IPS DF 6.9 (cell line): ENCODE measurements around the gene HYAL2.

Experiments
- DNase-seq: peaks from one replicate; pipeline ENCODE4 v3.0.0-alpha.2; 2013; ENCODE audit warnings: low read depth, low spot score
- H3K27ac ChIP-seq: one replicate; pipeline ENCODE4 v1.5.1; 2013; ENCODE audit warnings: low read length, control low read depth
- H3K27me3 ChIP-seq: 2 replicates; pipeline ENCODE4 v1.6.1; 2013; ENCODE audit warnings: mild to moderate bottlenecking, low read length; ENCODE audit not compliant: control insufficient read depth, insufficient read depth
- H3K36me3 ChIP-seq: 2 replicates; pipeline ENCODE4 v1.6.1; 2013; ENCODE audit warnings: low read length; ENCODE audit not compliant: control insufficient read depth, insufficient read depth
- H3K4me1 ChIP-seq: 2 replicates; pipeline ENCODE4 v1.6.1; 2013; ENCODE audit warnings: low read length; ENCODE audit not compliant: control insufficient read depth, insufficient read depth
- H3K4me3 ChIP-seq: 2 replicates; pipeline ENCODE4 v1.5.1; 2013; ENCODE audit warnings: mild to moderate bottlenecking, low read length
- H3K9me3 ChIP-seq: 2 replicates; pipeline ENCODE4 v1.6.1; 2013; ENCODE audit warnings: low read length, inconsistent platforms; ENCODE audit not compliant: control insufficient read depth, insufficient read depth
- WGBS: extraction: QIAGEN DNeasy Blood & Tissue Kit; methylation state at CpG from one replicate; pipeline ENCODE4 v1.1.7; 2013; ENCODE audit warnings: mixed read lengths, missing lambda C conversion rate; ENCODE audit not compliant: insufficient read length, insufficient coverage; 5-methylcytosine and 5-hydroxymethylcytosine counted together

Gene HYAL2

DNA sequence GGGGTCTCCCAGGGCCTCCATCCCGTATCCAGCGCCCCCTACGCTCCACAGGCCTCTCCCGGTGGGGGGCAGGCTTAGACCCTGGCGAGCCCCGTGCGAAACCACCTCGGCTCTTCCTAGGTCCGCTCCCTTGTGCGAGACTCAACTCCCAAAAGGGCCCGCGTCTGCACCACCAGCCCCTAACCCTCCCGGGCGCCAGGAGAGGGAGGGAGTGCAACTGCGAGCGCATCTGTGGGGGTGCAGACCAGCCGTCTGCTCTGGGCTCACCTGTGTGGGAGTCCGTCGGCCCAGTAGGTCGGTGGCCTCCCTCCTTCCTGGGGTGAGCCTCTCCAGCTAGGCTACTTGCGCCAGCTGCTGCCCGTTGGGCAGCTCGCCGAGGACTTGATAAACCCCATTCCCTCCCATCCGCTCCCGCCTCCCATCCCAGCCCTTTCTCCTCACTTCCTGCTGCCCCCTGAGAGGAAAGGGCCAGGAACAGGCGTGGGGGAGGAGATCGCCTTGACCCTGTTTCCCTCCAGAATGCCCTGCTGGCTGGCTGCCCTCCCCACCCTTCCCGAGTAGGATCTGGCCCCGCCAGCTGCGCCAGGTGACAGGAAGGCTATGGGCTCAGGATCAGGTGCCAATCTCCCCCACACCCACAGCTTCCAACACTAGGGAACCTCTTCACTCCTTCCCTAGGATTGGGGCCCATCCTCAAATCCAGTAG is at the start of gene HYAL2:
HYAL2 (minus strand) TSS at position 360 of the 706 bp plus-strand sequence. CDS start 2,256 bp downstream, outside the sequence.
- no peaks in the 10 kb centered on the region for H3K9me3 ChIP-seq
- peaks cover 20% of the 10 kb centered on the region for H3K36me3 ChIP-seq
- H3K4me1 ChIP-seq = peaks cover 8% of the 10 kb centered on the region
- H3K27me3 ChIP-seq = no peaks in the 10 kb centered on the region
- no peak within 1 kb of the TSS for H3K27ac ChIP-seq
- DNase-seq = no peak
- peak within 1 kb of the TSS; percentile 85 for H3K4me3 ChIP-seq
- WGBS = no CpG with 5 or more reads among the region's 31 CpGs

GRCh38 chr3:50371133-50371685 is 48.7 kb upstream of the HYAL2 start:
- Histone ChIP-seq H3K36me3 (peaks cover 2% of the 10 kb centered on the region; the same call in 1 of the 2 replicates), H3K9me3 (no peaks in the 10 kb centered on the region), H3K4me1 (peaks cover 11% of the 10 kb centered on the region), H3K4me3 (no peak overlapping the region), H3K27me3 (no peaks in the 10 kb centered on the region), H3K27ac (no peak overlapping the region)
- WGBS = no CpG with 5 or more reads among the region's 3 CpGs
- no peak for DNase-seq

DNA sequence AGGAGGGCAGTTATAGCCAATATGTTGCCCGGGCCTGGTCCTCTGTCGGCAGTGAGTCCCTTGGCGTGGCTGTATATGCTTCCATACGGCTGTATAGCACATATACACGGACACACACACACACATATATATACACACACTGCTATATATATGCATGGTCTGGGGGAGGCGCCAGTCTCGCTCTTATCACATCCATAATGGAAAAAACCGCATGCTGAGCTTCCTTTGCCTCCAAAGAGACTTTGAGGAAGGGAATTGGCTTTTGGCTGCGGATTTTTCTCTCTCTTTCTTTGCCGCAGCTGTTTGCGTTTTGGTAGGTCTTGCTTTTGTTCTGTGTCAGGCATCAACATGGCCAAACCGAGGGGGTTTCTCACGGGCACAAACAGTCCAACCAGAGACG is 48.0 kb upstream of the HYAL2 start:
- H3K27me3 ChIP-seq = no peaks in the 10 kb centered on the region
- no peak overlapping the region for H3K27ac ChIP-seq
- no peaks in the 10 kb centered on the region for H3K9me3 ChIP-seq
- no peak overlapping the region for H3K4me3 ChIP-seq
- DNase-seq = no peak
- H3K36me3 ChIP-seq = peaks cover 2% of the 10 kb centered on the region; the same call in 1 of the 2 replicates
- WGBS = no CpG with 5 or more reads among the region's 14 CpGs
- peaks cover 13% of the 10 kb centered on the region for H3K4me1 ChIP-seq

DNA sequence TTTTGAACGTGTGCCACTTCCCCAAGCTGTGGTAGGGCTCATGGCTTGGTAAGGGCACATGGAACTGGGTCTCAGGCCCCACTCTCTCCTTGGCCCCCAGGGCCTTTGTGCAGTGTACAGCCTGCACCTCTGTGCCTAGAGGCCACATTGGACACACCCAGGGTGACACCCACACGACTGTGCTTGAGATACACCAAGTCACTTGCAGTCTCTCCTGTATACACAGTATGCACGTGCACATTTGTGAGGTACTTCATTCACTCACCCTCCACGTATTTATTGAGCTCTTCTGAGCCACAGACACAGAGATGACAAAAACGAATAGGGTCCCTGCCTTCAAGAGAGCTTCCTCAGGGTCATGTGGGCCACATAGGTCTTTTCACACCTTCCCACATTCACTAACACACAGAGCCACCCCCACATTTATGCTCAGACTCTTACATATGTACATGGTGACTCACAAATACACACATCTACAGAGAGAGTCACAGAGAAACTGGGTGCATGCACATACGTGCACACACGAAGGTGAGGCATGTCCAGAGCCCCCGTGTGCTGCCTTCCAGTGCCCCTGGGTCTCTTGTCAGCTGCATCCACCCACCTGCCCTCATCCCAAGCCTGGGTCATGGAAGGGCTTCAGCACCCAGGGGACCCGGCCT is 46.6 kb upstream of the HYAL2 start:
- no CpG with 5 or more reads among the region's 9 CpGs for WGBS
- Histone ChIP-seq H3K36me3 (no peaks in the 10 kb centered on the region; the same call in 1 of the 2 replicates), H3K27ac (no peak overlapping the region), H3K27me3 (no peaks in the 10 kb centered on the region), H3K4me3 (no peak overlapping the region), H3K4me1 (peaks cover 13% of the 10 kb centered on the region), H3K9me3 (no peaks in the 10 kb centered on the region)
- DNase-seq = no peak

DNA sequence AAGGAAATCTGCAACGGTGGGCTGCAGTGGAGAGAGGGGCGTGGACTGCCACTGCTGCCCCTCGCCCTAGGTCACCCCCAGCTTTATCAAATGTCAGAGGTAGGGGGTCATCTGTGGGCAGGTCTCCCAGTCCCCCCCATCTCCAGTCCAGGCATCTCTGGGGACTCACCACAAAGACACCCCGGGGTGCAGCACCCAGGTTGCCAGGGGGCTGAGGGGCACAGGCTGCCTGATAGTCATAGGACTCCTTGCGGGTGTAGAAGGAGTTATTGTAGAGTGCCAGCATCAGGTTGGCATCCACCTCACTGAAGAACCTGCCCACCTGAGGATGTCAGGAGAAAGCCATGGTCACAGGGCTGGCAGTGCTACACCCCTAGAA is 43.3 kb upstream of the HYAL2 start:
- Histone ChIP-seq H3K4me1 (peaks cover 6% of the 10 kb centered on the region), H3K4me3 (peak overlapping the region; percentile 53; the same call in 1 of the 2 replicates), H3K36me3 (no peaks in the 10 kb centered on the region; the same call in 1 of the 2 replicates), H3K9me3 (no peaks in the 10 kb centered on the region), H3K27ac (no peak overlapping the region), H3K27me3 (no peaks in the 10 kb centered on the region)
- DNase-seq = no peak
- WGBS = no CpG with 5 or more reads among the region's 5 CpGs

- WGBS = no CpG with 5 or more reads among the region's 53 CpGs
- H3K9me3 ChIP-seq = no peaks in the 10 kb centered on the region
- H3K27me3 ChIP-seq = no peaks in the 10 kb centered on the region
- H3K36me3 ChIP-seq = no peaks in the 10 kb centered on the region; the same call in 1 of the 2 replicates
- no peak overlapping the region for H3K27ac ChIP-seq
- peak; percentile 75 for DNase-seq
- H3K4me1 ChIP-seq = peaks cover 5% of the 10 kb centered on the region; the same call in 1 of the 2 replicates
- peak overlapping the region; percentile 53; the same call in 1 of the 2 replicates for H3K4me3 ChIP-seq
Observed at GRCh38 chr3:50365080-50365841, 42.7 kb upstream of the HYAL2 start.

- H3K9me3 ChIP-seq = no peaks in the 10 kb centered on the region
- peaks cover 5% of the 10 kb centered on the region; the same call in 1 of the 2 replicates for H3K4me1 ChIP-seq
- no peaks in the 10 kb centered on the region; the same call in 1 of the 2 replicates for H3K36me3 ChIP-seq
- H3K4me3 ChIP-seq = peak overlapping the region; percentile 52
- no peak overlapping the region for H3K27ac ChIP-seq
- no CpG with 5 or more reads among the region's 48 CpGs for WGBS
- no peak for DNase-seq
- no peaks in the 10 kb centered on the region for H3K27me3 ChIP-seq
Observed at GRCh38 chr3:50364573-50365079, 42.1 kb upstream of the HYAL2 start.

DNA sequence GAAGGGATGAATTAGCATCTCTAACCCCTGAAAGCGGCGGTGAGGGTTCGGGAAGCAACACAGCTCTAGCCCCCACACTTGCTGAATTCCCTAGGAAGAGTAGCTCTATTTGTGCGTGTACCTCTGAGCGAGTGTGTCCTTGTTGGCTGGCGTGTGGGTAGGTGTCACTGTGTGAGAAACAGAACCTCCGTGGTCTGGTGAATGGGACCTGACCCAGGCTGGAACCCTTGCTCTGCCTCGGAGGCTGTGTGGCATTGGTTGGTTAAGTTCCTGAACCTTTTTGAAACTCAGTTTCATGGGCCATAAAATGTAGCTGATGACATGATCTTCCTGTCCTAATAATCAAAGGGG is 37.2 kb upstream of the HYAL2 start:
- H3K27me3 ChIP-seq = no peaks in the 10 kb centered on the region
- H3K4me3 ChIP-seq = peak overlapping the region; percentile 17; the same call in 1 of the 2 replicates
- no peaks in the 10 kb centered on the region; the same call in 1 of the 2 replicates for H3K36me3 ChIP-seq
- H3K27ac ChIP-seq = no peak overlapping the region
- H3K9me3 ChIP-seq = no peaks in the 10 kb centered on the region
- no peak for DNase-seq
- WGBS = no CpG with 5 or more reads among the region's 8 CpGs
- H3K4me1 ChIP-seq = peaks cover 10% of the 10 kb centered on the region

DNA sequence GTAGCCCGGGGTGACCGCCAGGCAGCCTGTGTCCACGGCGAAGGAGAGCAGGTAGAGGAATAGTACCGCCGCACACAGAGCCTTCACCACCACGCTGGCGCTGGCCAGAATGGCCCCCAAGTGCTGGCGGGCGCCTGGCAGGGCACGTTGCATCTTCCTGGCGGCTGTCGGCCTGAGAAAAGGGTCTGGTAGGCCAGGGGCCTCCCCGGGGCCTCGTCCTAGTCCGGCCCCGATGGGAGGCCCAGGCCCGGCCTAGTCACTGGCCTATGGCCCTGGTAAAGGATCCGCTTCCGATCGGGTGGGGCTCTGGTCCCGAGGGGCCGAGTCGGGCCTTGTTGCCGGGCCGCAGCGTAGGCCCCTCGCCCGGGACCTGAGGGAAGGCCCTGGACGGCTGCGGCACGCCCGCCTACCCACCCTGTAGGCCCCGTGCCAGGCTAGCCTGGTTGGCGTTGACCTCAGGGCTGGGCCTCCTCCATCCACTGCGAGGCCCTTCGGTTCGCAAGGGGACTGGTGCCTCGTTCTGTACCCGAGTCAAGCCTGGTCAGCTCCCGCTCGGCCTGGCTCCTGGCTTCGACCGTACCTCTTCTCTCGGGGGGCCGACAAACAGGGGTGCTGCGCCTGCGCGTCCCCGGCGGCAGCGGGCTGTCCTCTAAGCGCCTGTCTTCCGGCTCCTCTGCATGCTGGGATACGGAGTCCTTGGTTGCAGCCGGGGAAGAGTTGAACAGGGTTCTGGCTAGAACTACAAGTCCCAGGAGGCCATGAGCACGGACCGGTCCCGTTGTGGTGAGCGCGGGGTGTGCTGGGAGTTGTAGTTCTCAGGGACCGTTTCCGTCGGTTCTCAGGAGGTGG is 36.6 kb upstream of the HYAL2 start, which contains the start of gene TMEM115:
TMEM115 (minus strand) TSS at position 611 of the 849 bp plus-strand sequence; CDS start at position 153, 458 bp downstream.
- peak; percentile 96 for DNase-seq
- Histone ChIP-seq H3K27me3 (no peaks in the 10 kb centered on the region), H3K4me1 (peaks cover 8% of the 10 kb centered on the region), H3K4me3 (peak within 1 kb of the TSS; percentile 86), H3K27ac (no peak within 1 kb of the TSS), H3K36me3 (peaks cover 4% of the 10 kb centered on the region; the same call in 1 of the 2 replicates), H3K9me3 (no peaks in the 10 kb centered on the region)
- WGBS = no CpG with 5 or more reads among the region's 64 CpGs
